NCI-H146 treated with DMSO at 0.1 percent for 48 hours (cell line): ENCODE measurements around the gene HAND2.

Source experiments
- DNase-seq: peaks from one replicate; lab custom pipeline; 2025; ENCODE audit not compliant: unreplicated experiment; lab: John Stamatoyannopoulos, UW

The HAND2 gene

DNA sequence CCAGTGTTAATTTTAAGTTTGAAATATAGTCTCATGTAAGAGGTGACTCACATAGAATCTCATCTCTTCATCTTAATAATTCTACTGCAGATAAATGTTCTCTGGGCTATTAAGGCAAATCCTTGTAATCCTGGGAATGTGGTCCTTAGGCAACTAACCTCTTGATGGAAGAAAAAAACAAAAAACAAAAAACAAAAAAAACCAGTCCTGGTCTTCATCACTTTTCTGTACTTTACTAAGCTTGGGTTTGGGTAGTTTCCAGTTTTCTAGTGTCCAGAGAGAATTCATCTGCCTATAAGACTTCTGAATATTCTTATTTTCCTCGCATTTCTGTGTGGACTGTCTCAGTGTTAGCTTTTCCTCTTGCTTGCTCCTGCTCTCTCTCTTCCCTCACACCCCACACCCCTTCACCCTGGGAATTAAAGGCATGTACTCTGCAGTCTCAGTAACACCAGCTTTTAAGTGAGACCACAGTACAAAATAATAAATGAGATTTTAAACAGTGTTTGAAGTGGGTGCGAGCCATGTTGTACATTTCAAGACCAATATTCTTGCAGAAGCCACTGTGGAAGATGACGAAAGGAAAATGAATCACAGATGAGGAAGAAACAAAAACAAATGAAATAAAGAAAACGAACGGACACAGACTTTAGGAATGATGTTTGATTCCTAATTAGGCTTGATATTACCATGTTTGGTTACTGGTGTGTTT is 51.7 kb downstream of the HAND2 start:
- DNase-seq = no peak

DNA sequence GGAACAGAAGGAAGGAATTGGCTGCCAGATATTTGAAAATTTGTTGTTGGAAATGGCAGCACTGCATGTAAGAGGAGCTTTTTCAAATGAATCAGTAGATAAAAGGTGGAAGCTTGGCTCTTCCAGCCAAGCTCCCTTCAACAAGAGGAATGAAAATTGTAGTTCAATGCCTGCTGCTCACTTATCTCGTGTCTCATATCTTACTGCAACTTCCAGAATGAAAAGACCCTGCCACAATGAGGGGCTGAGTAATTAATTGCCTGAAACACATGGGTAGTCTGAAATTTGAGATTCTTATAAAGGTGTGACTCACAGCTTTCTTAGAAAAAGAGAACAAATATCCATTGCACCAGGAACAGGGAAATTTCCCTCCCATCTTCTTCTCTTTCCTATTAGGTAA is 53.0 kb downstream of the HAND2 start:
- no peak for DNase-seq
